SK-N-SH (cell line): ENCODE data around the gene EIF5B. TPM values are rescaled to one million over a fixed set of nuclear protein-coding genes. Genes with fewer than 3 reads are reported as not detected.

Source experiments
- CTCF ChIA-PET: fragments of 300-600, 350-600 bp; formaldehyde crosslinking; extraction: SDS; loops from one replicate; lab custom pipeline; 2021; lab: Yijun Ruan, JAX
- POLR2A ChIA-PET: fragments of 350-600 bp; sonication (Branson Sonifier 250); formaldehyde crosslinking; extraction: SDS; loops from one replicate; lab custom pipeline; 2020; ENCODE audit warnings: antibody characterized with exemption, inconsistent platforms; lab: Yijun Ruan, JAX
- DNase-seq: peaks from one replicate; pipeline ENCODE4 v3.0.0; 2012
- H2AFZ ChIP-seq: fragments of 200-600 bp; sonication (generic); 2 replicates; pipeline ENCODE4 v1.8.1; 2016; ENCODE audit warnings: antibody characterized with exemption, mild to moderate bottlenecking, low read depth
- H3F3A ChIP-seq: fragments of 200-600 bp; sonication (generic); replicated peaks from 2 replicates; pipeline ENCODE3; 2016; ENCODE audit warnings: antibody characterized with exemption, mild to moderate bottlenecking; ENCODE audit not compliant: insufficient read depth
- H3K27ac ChIP-seq, 2 experiments: fragments of 200-500 bp in 1 of 2; fragments of 200-600 bp in 1 of 2; sonication (Bioruptor generic) in 1 of 2; sonication (generic), shearing (Covaris generic) in 1 of 2; 2 replicates each; pipeline versions ENCODE4 v1.5.1 to v1.6.1; 2014 to 2016; ENCODE audit warnings: low read depth in 2 of 2, inconsistent platforms in 1 of 2, low read length in 1 of 2, mild to moderate bottlenecking in 1 of 2, mixed read lengths in 1 of 2
- H3K27me3 ChIP-seq: fragments of 200-600 bp; sonication (generic), shearing (Covaris generic); 2 replicates; pipeline ENCODE4 v1.6.1; 2016; ENCODE audit warnings: mixed run types; ENCODE audit not compliant: insufficient read depth
- H3K36me3 ChIP-seq, 2 experiments: fragments of 200-500 bp in 1 of 2; fragments of 200-600 bp in 1 of 2; sonication (Bioruptor generic) in 1 of 2; sonication (generic) in 1 of 2; replicated peaks in 1 of 2; 2 replicates each; pipeline versions ENCODE3 to v1.5.1; 2014 to 2016; ENCODE audit warnings: low read length in 1 of 2, mild to moderate bottlenecking in 1 of 2; ENCODE audit not compliant: insufficient read depth in 2 of 2, control insufficient read depth in 1 of 2
- H3K4me1 ChIP-seq, 2 experiments: fragments of 200-500 bp in 1 of 2; fragments of 200-600 bp in 1 of 2; sonication (Bioruptor generic) in 1 of 2; sonication (generic), shearing (Covaris generic) in 1 of 2; 2 replicates each; pipeline versions ENCODE4 v1.5.1 to v1.6.1; 2014 to 2016; ENCODE audit warnings: low read depth in 1 of 2, low read length in 1 of 2, mixed run types in 1 of 2; ENCODE audit not compliant: insufficient read depth in 2 of 2, control insufficient read depth in 1 of 2
- H3K4me2 ChIP-seq: fragments of 200-600 bp; sonication (generic), shearing (Covaris generic); 2 replicates; pipeline ENCODE4 v1.6.1; 2017; ENCODE audit warnings: mixed run types
- H3K4me3 ChIP-seq, 2 experiments: fragments of 200-500 bp in 1 of 2; fragments of 200-600 bp in 1 of 2; sonication (Bioruptor generic) in 1 of 2; sonication (generic), shearing (Covaris generic) in 1 of 2; 2 replicates each; pipeline versions ENCODE4 v1.5.1 to v1.8.1; 2014 to 2016; ENCODE audit warnings: low read depth in 2 of 2, inconsistent platforms in 1 of 2, low read length in 1 of 2, mild to moderate bottlenecking in 1 of 2, mixed read lengths in 1 of 2, moderate library complexity in 1 of 2
- H3K79me2 ChIP-seq: fragments of 200-600 bp; sonication (generic); 2 replicates; pipeline ENCODE4 v1.8.1; 2017; ENCODE audit warnings: mild to moderate bottlenecking; ENCODE audit not compliant: insufficient read depth
- H3K9ac ChIP-seq: fragments of 200-600 bp; sonication (generic); 2 replicates; pipeline ENCODE4 v1.6.1; 2017; ENCODE audit warnings: mixed run types
- H3K9me2 ChIP-seq: fragments of 200-600 bp; sonication (generic); 2 replicates; pipeline ENCODE4 v1.6.1; 2017; ENCODE audit warnings: mixed run types
- H3K9me3 ChIP-seq: fragments of 200-600 bp; sonication (generic); 2 replicates; pipeline ENCODE4 v1.6.1; 2017; ENCODE audit warnings: mixed run types, mild to moderate bottlenecking, moderate library complexity
- H4K20me1 ChIP-seq: fragments of 200-600 bp; sonication (generic); 2 replicates; pipeline ENCODE4 v1.6.1; 2017; ENCODE audit warnings: mild to moderate bottlenecking, mixed run types; ENCODE audit not compliant: insufficient read depth
- CHD2 ChIP-seq: fragments of 150-350 bp; IDR thresholded peaks from 2 replicates; pipeline ENCODE4 v1.6.1; 2018; ENCODE audit warnings: low read length; ENCODE audit not compliant: partially characterized antibody
- ELF1 ChIP-seq: IDR thresholded peaks from 2 replicates; pipeline ENCODE4 v1.4.0; 2012
- EZH2phosphoT487 ChIP-seq: fragments of 200-600 bp; sonication (generic); IDR thresholded peaks from 2 replicates; pipeline ENCODE4 v1.6.1; 2017; ENCODE audit warnings: low read depth, mixed run types, mild to moderate bottlenecking, antibody characterized with exemption, moderate library complexity, borderline replicate concordance
- GABPA ChIP-seq: IDR thresholded peaks from 2 replicates; pipeline ENCODE4 v1.4.0; 2012; ENCODE audit warnings: low read depth, mild to moderate bottlenecking
- GATA2 ChIP-seq: sonication (generic); formaldehyde crosslinking; IDR thresholded peaks from 2 replicates; pipeline ENCODE4 v1.5.0; 2020; ENCODE audit warnings: mild to moderate bottlenecking, missing genetic modification reagents
- JUND ChIP-seq: IDR thresholded peaks from 2 replicates; pipeline ENCODE4 v1.4.0; 2012
- NFIC ChIP-seq: IDR thresholded peaks from 2 replicates; pipeline ENCODE4 v1.4.0; 2012; ENCODE audit warnings: borderline replicate concordance
- NRF1 ChIP-seq: IDR thresholded peaks from 2 replicates; pipeline ENCODE4 v1.6.1; 2012; ENCODE audit warnings: low read depth, mild to moderate bottlenecking, low read length
- POLR2AphosphoS5 ChIP-seq: IDR thresholded peaks from 2 replicates; pipeline ENCODE4 v1.6.1; 2012; ENCODE audit warnings: low read depth, low read length
- RCOR1 ChIP-seq: fragments of 150-350 bp; IDR thresholded peaks from 2 replicates; pipeline ENCODE4 v1.6.1; 2017; ENCODE audit warnings: antibody characterized with exemption, low read length
- RFX5 ChIP-seq: IDR thresholded peaks from 2 replicates; pipeline ENCODE4 v1.6.1; 2012; ENCODE audit warnings: mild to moderate bottlenecking, improper control_type of control experiment, low read length
- TAF1 ChIP-seq: IDR thresholded peaks from 2 replicates; pipeline ENCODE4 v1.6.1; 2012; ENCODE audit warnings: low read depth, mild to moderate bottlenecking, low read length, moderate library complexity, borderline replicate concordance
- TCF12 ChIP-seq: IDR thresholded peaks from 2 replicates; pipeline ENCODE4 v1.4.0; 2012
- WGBS: methylation state at CpG from one replicate; pipeline ENCODE4 v1.1.6; 2017; ENCODE audit warnings: low lambda C conversion rate; 5-methylcytosine and 5-hydroxymethylcytosine counted together
- polyA plus RNA-seq, 3 experiments: library from polyadenylated mRNA; depleted of rRNA; stranded (reverse); fragments of >200 nt; gene quantifications; 2 replicates each; pipeline ENCODE4 v1.2.3, GENCODE V29; 2012
- TF ChIP-seq, protein P1 (sequence below): fragments of 150-350 bp; IDR thresholded peaks from 2 replicates; pipeline ENCODE4 v1.6.1; 2016; ENCODE audit warnings: mild to moderate bottlenecking, low read depth, low read length
- TF ChIP-seq, protein P2 (sequence below): IDR thresholded peaks from 2 replicates; pipeline ENCODE4 v1.4.0; 2012; ENCODE audit warnings: low read depth
- TF ChIP-seq, protein P3 (sequence below): IDR thresholded peaks from 2 replicates; pipeline ENCODE4 v1.6.1; 2012; ENCODE audit warnings: mild to moderate bottlenecking, low read depth, low read length, moderate library complexity
- TF ChIP-seq, protein P4 (sequence below): fragments of 200-600 bp; sonication (generic); IDR thresholded peaks from 2 replicates; pipeline ENCODE4 v1.6.1; 2017; ENCODE audit warnings: antibody characterized with exemption, mild to moderate bottlenecking, moderate library complexity
- TF ChIP-seq, protein P5 (sequence below): fragments of 150-350 bp; IDR thresholded peaks from 2 replicates; pipeline ENCODE4 v1.6.1; 2017; ENCODE audit warnings: antibody characterized with exemption, low read length, low read depth, borderline replicate concordance

EIF5B gene
- polyA plus RNA-seq, 1 of the 3 experiments (the other 2 are of a cell fraction), result 9.8 TPM

DNA sequence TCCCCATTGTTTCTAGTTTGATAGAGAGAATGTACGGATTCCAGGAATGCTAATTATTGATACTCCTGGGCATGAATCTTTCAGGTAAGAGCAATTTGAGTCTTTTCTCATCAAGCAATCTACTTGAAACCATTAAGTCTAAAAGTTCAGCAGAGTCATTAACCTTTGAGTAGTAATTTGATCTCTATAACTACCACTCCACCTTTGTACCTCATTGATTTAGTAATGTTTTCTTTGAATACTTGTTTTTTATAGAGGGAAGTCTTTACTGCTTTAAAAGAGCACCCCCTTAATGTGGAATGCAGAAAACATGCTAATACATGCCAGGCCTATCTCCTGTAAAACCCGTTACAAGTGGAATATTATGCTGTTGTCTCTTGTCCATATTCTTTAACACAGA lies 45.0 kb downstream of the EIF5B start:
- Histone ChIP-seq H2AFZ (no peak overlapping the region), H3K27me3 (no peaks in the 10 kb centered on the region), H3K79me2 (0 out of 2 replicates have a peak, but pooled peaks cover 5% of the 10 kb centered on the region), H3K36me3 (peaks cover 64 to 70% of the 10 kb centered on the region in 2 experiments), H3K9me2 (no peaks in the 10 kb centered on the region), H3K4me3 (no peak overlapping the region), H3K4me1 (no peaks in the 10 kb centered on the region), H4K20me1 (no peaks in the 10 kb centered on the region), H3K9ac (no peak overlapping the region), H3F3A (peaks cover 8% of the 10 kb centered on the region), H3K27ac (no peak overlapping the region), H3K9me3 (no peaks in the 10 kb centered on the region), H3K4me2 (no peak overlapping the region)
- DNase-seq, result no peak
- WGBS, result 89% methylated on average over 2 of the region's 2 CpGs
- ChIA-PET CTCF (interaction anchor here (0.8 to 1.4 kb wide), 3 partner anchors 9 to 22 kb away, joined by 3 to 5 read pairs (median 3); no protein-coding TSS in a partner anchor), POLR2A (no interaction called here)
- TF ChIP-seq CHD2 (no peak), NFIC (no peak), POLR2AphosphoS5 (no peak), GABPA (no peak), RFX5 (no peak), JUND (no peak), GATA2 (CRISPR knock-in tag) (no peak), NRF1 (no peak), TCF12 (no peak), ELF1 (no peak), RCOR1 (no peak), TAF1 (no peak), EZH2phosphoT487 (no peak)
- TF ChIP-seq, protein P1, sequence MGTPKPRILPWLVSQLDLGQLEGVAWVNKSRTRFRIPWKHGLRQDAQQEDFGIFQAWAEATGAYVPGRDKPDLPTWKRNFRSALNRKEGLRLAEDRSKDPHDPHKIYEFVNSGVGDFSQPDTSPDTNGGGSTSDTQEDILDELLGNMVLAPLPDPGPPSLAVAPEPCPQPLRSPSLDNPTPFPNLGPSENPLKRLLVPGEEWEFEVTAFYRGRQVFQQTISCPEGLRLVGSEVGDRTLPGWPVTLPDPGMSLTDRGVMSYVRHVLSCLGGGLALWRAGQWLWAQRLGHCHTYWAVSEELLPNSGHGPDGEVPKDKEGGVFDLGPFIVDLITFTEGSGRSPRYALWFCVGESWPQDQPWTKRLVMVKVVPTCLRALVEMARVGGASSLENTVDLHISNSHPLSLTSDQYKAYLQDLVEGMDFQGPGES, result no peak
- TF ChIP-seq, protein P2, sequence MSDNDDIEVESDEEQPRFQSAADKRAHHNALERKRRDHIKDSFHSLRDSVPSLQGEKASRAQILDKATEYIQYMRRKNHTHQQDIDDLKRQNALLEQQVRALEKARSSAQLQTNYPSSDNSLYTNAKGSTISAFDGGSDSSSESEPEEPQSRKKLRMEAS, result no peak
- TF ChIP-seq, protein P3, sequence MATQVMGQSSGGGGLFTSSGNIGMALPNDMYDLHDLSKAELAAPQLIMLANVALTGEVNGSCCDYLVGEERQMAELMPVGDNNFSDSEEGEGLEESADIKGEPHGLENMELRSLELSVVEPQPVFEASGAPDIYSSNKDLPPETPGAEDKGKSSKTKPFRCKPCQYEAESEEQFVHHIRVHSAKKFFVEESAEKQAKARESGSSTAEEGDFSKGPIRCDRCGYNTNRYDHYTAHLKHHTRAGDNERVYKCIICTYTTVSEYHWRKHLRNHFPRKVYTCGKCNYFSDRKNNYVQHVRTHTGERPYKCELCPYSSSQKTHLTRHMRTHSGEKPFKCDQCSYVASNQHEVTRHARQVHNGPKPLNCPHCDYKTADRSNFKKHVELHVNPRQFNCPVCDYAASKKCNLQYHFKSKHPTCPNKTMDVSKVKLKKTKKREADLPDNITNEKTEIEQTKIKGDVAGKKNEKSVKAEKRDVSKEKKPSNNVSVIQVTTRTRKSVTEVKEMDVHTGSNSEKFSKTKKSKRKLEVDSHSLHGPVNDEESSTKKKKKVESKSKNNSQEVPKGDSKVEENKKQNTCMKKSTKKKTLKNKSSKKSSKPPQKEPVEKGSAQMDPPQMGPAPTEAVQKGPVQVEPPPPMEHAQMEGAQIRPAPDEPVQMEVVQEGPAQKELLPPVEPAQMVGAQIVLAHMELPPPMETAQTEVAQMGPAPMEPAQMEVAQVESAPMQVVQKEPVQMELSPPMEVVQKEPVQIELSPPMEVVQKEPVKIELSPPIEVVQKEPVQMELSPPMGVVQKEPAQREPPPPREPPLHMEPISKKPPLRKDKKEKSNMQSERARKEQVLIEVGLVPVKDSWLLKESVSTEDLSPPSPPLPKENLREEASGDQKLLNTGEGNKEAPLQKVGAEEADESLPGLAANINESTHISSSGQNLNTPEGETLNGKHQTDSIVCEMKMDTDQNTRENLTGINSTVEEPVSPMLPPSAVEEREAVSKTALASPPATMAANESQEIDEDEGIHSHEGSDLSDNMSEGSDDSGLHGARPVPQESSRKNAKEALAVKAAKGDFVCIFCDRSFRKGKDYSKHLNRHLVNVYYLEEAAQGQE, result no peak
- TF ChIP-seq, protein P4, sequence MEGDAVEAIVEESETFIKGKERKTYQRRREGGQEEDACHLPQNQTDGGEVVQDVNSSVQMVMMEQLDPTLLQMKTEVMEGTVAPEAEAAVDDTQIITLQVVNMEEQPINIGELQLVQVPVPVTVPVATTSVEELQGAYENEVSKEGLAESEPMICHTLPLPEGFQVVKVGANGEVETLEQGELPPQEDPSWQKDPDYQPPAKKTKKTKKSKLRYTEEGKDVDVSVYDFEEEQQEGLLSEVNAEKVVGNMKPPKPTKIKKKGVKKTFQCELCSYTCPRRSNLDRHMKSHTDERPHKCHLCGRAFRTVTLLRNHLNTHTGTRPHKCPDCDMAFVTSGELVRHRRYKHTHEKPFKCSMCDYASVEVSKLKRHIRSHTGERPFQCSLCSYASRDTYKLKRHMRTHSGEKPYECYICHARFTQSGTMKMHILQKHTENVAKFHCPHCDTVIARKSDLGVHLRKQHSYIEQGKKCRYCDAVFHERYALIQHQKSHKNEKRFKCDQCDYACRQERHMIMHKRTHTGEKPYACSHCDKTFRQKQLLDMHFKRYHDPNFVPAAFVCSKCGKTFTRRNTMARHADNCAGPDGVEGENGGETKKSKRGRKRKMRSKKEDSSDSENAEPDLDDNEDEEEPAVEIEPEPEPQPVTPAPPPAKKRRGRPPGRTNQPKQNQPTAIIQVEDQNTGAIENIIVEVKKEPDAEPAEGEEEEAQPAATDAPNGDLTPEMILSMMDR, result no peak
- TF ChIP-seq, protein P5, sequence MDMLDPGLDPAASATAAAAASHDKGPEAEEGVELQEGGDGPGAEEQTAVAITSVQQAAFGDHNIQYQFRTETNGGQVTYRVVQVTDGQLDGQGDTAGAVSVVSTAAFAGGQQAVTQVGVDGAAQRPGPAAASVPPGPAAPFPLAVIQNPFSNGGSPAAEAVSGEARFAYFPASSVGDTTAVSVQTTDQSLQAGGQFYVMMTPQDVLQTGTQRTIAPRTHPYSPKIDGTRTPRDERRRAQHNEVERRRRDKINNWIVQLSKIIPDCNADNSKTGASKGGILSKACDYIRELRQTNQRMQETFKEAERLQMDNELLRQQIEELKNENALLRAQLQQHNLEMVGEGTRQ, result no peak
